GM23248 (cell line): Measurements from ENCODE around the gene SETD6. TPM values are rescaled to one million over a fixed set of nuclear protein-coding genes. Genes with fewer than 3 reads are reported as not detected.

Experiments used
- DNase-seq: peaks from one replicate; pipeline ENCODE4 v3.0.0-alpha.2; 2015
- H2AFZ ChIP-seq: fragments of 200-600 bp; sonication (generic); 2 replicates; pipeline ENCODE4 v1.6.1; 2016; ENCODE audit warnings: antibody characterized with exemption
- H3F3A ChIP-seq: fragments of 200-600 bp; sonication (generic); 2 replicates; pipeline ENCODE4 v1.6.1; 2016; ENCODE audit warnings: mild to moderate bottlenecking, antibody characterized with exemption, mixed run types; ENCODE audit not compliant: insufficient read depth
- H3K27ac ChIP-seq: fragments of 200-600 bp; sonication (generic); 2 replicates; pipeline ENCODE4 v1.5.1; 2016; ENCODE audit warnings: mild to moderate bottlenecking
- H3K27me3 ChIP-seq: fragments of 200-600 bp; sonication (generic); replicated peaks from 2 replicates; pipeline ENCODE4 v1.6.1; 2016; ENCODE audit warnings: mild to moderate bottlenecking; ENCODE audit not compliant: insufficient read depth
- H3K36me3 ChIP-seq: fragments of 200-600 bp; sonication (generic); 2 replicates; pipeline ENCODE4 v1.6.1; 2016; ENCODE audit warnings: low read depth, mild to moderate bottlenecking
- H3K4me1 ChIP-seq: fragments of 200-600 bp; sonication (generic); 2 replicates; pipeline ENCODE4 v1.6.1; 2016; ENCODE audit warnings: mild to moderate bottlenecking; ENCODE audit not compliant: insufficient read depth
- H3K4me2 ChIP-seq: fragments of 200-600 bp; sonication (generic); one replicate; pipeline ENCODE4 v1.6.1; 2016; ENCODE audit warnings: mild to moderate bottlenecking; ENCODE audit not compliant: unreplicated experiment
- H3K4me3 ChIP-seq: fragments of 200-600 bp; sonication (generic); 2 replicates; pipeline ENCODE4 v1.5.1; 2016; ENCODE audit warnings: mild to moderate bottlenecking
- H3K79me2 ChIP-seq: fragments of 200-600 bp; sonication (generic); 2 replicates; pipeline ENCODE4 v1.6.1; 2016; ENCODE audit warnings: mild to moderate bottlenecking; ENCODE audit not compliant: insufficient read depth
- H3K9ac ChIP-seq: fragments of 200-600 bp; sonication (generic); 2 replicates; pipeline ENCODE4 v1.6.1; 2016; ENCODE audit warnings: mild to moderate bottlenecking
- H3K9me2 ChIP-seq: fragments of 200-600 bp; sonication (generic); 2 replicates; pipeline ENCODE4 v1.6.1; 2016; ENCODE audit warnings: mixed run types, mild to moderate bottlenecking, moderate library complexity; ENCODE audit not compliant: insufficient read depth
- H3K9me3 ChIP-seq: fragments of 200-600 bp; sonication (generic); one replicate; pipeline ENCODE4 v1.6.1; 2017; ENCODE audit warnings: low read depth
- H4K20me1 ChIP-seq: fragments of 200-600 bp; sonication (generic); 2 replicates; pipeline ENCODE4 v1.6.0; 2016; ENCODE audit not compliant: insufficient read depth
- EZH2 ChIP-seq: fragments of 200-600 bp; sonication (generic); IDR thresholded peaks from 2 replicates; pipeline ENCODE4 v1.6.1; 2018; ENCODE audit warnings: antibody characterized with exemption, mild to moderate bottlenecking; ENCODE audit not compliant: insufficient read depth, poor library complexity, severe bottlenecking
- EZH2phosphoT487 ChIP-seq: fragments of 200-600 bp; sonication (generic); IDR thresholded peaks from 2 replicates; pipeline ENCODE4 v1.6.1; 2018; ENCODE audit warnings: antibody characterized with exemption, moderate library complexity, mild to moderate bottlenecking, low read depth; ENCODE audit not compliant: insufficient read depth
- WGBS, 2 experiments: methylation state at CpG; one replicate each; pipeline ENCODE4 v1.1.6; 2015 to 2017; ENCODE audit warnings: low lambda C conversion rate in 2 of 2, low coverage in 1 of 2; ENCODE audit errors: missing lambda C conversion rate in 2 of 2; 5-methylcytosine and 5-hydroxymethylcytosine counted together
- in situ Hi-C: fragments of 300-500 bp; cut with MboI; formaldehyde crosslinking; loops from 2 replicates; pipeline ENCODE4 v1.15.0; 2020
- polyA plus RNA-seq: library from polyadenylated mRNA; unstranded; fragments of >200 nt; fragmentation: Nextera tagmentation; extraction: Ambion mirVana; gene quantifications from 2 replicates; pipeline ENCODE4 v1.2.1, GENCODE V29; 2016
- total RNA-seq: library from RNA; depleted of rRNA; stranded (reverse); fragments of >200 nt; shearing (Covaris generic); gene quantifications from 2 replicates; pipeline ENCODE4 v1.2.3, GENCODE V29; 2014

SETD6 gene
- total and polyA plus RNA-seq, 2 experiments from 2014 or later: 9.4 to 11.5 TPM

- no peaks in the 10 kb centered on the region for H4K20me1 ChIP-seq
- TF ChIP-seq EZH2: no peak
- no peak for TF ChIP-seq EZH2phosphoT487
- no peaks in the 10 kb centered on the region for H3K79me2 ChIP-seq
- no peak overlapping the region for H3K9ac ChIP-seq
- H3K9me3 ChIP-seq: no peaks in the 10 kb centered on the region
- in situ Hi-C loops: no loop called here
- no peaks in the 10 kb centered on the region for H3K27me3 ChIP-seq
- H3K4me2 ChIP-seq: no peak overlapping the region
- no peaks in the 10 kb centered on the region for H3F3A ChIP-seq
- H3K9me2 ChIP-seq: no peaks in the 10 kb centered on the region
- no peaks in the 10 kb centered on the region for H3K4me1 ChIP-seq
- no peak overlapping the region for H3K27ac ChIP-seq
- WGBS, 2 experiments: 62 to 65% methylated on average over 14 to 15 of the region's 15 CpGs
- H3K4me3 ChIP-seq: no peak overlapping the region
- no peaks in the 10 kb centered on the region for H3K36me3 ChIP-seq
- no peak for DNase-seq
- H2AFZ ChIP-seq: no peak overlapping the region
Observed at GRCh38 chr16:58507195-58507962, 7.9 kb upstream of the SETD6 start.

- no peaks in the 10 kb centered on the region for H3K9me2 ChIP-seq
- no peak overlapping the region for H3K9ac ChIP-seq
- H3F3A ChIP-seq: no peaks in the 10 kb centered on the region; the same call in 1 of the 2 replicates
- no peaks in the 10 kb centered on the region for H3K4me1 ChIP-seq
- no peaks in the 10 kb centered on the region for H4K20me1 ChIP-seq
- no peaks in the 10 kb centered on the region for H3K27me3 ChIP-seq
- no peaks in the 10 kb centered on the region for H3K36me3 ChIP-seq
- no peaks in the 10 kb centered on the region for H3K79me2 ChIP-seq
- no peak for TF ChIP-seq EZH2
- H2AFZ ChIP-seq: no peak overlapping the region
- in situ Hi-C loops: no loop called here
- H3K27ac ChIP-seq: no peak overlapping the region
- H3K4me2 ChIP-seq: no peak overlapping the region
- H3K4me3 ChIP-seq: no peak overlapping the region
- DNase-seq: no peak
- H3K9me3 ChIP-seq: no peaks in the 10 kb centered on the region
- 68 to 75% methylated on average over 13 to 14 of the region's 14 CpGs for WGBS, 2 experiments
Observed at GRCh38 chr16:58507963-58508670, 7.2 kb upstream of the SETD6 start.

- Histone ChIP-seq H3K4me3 (no peak overlapping the region), H3K4me2 (no peak overlapping the region), H3K27ac (no peak overlapping the region), H4K20me1 (no peaks in the 10 kb centered on the region), H3K79me2 (no peaks in the 10 kb centered on the region), H3K36me3 (no peaks in the 10 kb centered on the region), H3F3A (no peaks in the 10 kb centered on the region; the same call in 1 of the 2 replicates), H3K27me3 (no peaks in the 10 kb centered on the region), H3K4me1 (no peaks in the 10 kb centered on the region), H2AFZ (no peak overlapping the region), H3K9me2 (no peaks in the 10 kb centered on the region), H3K9ac (no peak overlapping the region), H3K9me3 (no peaks in the 10 kb centered on the region)
- in situ Hi-C loops: no loop called here
- TF ChIP-seq EZH2phosphoT487: no peak
- no peak for TF ChIP-seq EZH2
- 49 to 53% methylated on average over 4 to 5 of the region's 5 CpGs for WGBS, 2 experiments
- no peak for DNase-seq
Observed at GRCh38 chr16:58508671-58509251, 6.6 kb upstream of the SETD6 start.

- Histone ChIP-seq H3K4me3 (no peak overlapping the region), H3K79me2 (no peaks in the 10 kb centered on the region), H3K9me2 (no peaks in the 10 kb centered on the region), H3K27me3 (no peaks in the 10 kb centered on the region), H3K4me1 (peaks cover 4% of the 10 kb centered on the region; the same call in 1 of the 2 replicates), H3K9me3 (no peaks in the 10 kb centered on the region), H4K20me1 (no peaks in the 10 kb centered on the region), H3F3A (no peaks in the 10 kb centered on the region; the same call in 1 of the 2 replicates), H2AFZ (no peak overlapping the region), H3K36me3 (no peaks in the 10 kb centered on the region), H3K27ac (no peak overlapping the region), H3K4me2 (no peak overlapping the region), H3K9ac (no peak overlapping the region)
- no peak for TF ChIP-seq EZH2phosphoT487
- DNase-seq: no peak
- WGBS, 2 experiments: 80 to 83% methylated on average over 9 of the region's 9 CpGs
- in situ Hi-C loops: no loop called here
Observed at GRCh38 chr16:58509256-58510096, 5.8 kb upstream of the SETD6 start.
